OCI-LY7 (cell line): ENCODE measurements around the gene KIAA1671. TPM values are rescaled to one million over a fixed set of nuclear protein-coding genes. Genes with fewer than 3 reads are reported as not detected.

ENCODE experiments used
- BruUV-seq: library from RNA; stranded (reverse); fragments of 400-500 nt; replicated peaks from 2 replicates; lab custom pipeline; 2021; lab: Mats Ljungman, UMichigan
- CTCF ChIA-PET: fragments of 300-600 bp; sonication (Branson Sonifier 250); formaldehyde crosslinking; loops from one replicate; lab custom pipeline; 2022; ENCODE audit warnings: antibody characterized with exemption; ENCODE audit not compliant: unreplicated experiment; lab: Charles Lee
- POLR2A ChIA-PET: fragments of 300-600 bp; sonication (Branson Sonifier 250); formaldehyde crosslinking; loops from one replicate; lab custom pipeline; 2022; ENCODE audit warnings: antibody characterized with exemption; lab: Charles Lee
- DNase-seq: peaks from one replicate; pipeline ENCODE4 v3.0.0-alpha.2; 2015; ENCODE audit warnings: low spot score
- H2AFZ ChIP-seq: fragments of 200-600 bp; sonication (generic), shearing (Covaris generic); 2 replicates; pipeline ENCODE4 v1.6.1; 2014; ENCODE audit warnings: mild to moderate bottlenecking, antibody characterized with exemption, low read length, moderate library complexity
- H3K27ac ChIP-seq: fragments of 200-600 bp; sonication (generic); 2 replicates; pipeline ENCODE4 v1.5.1; 2014; ENCODE audit warnings: mixed run types, low read depth, mild to moderate bottlenecking, moderate library complexity, low read length, inconsistent platforms; ENCODE audit not compliant: poor library complexity, severe bottlenecking
- H3K36me3 ChIP-seq: fragments of 200-600 bp; sonication (generic); 2 replicates; pipeline ENCODE4 v1.6.1; 2014; ENCODE audit warnings: mild to moderate bottlenecking, antibody characterized with exemption, low read length, moderate library complexity, mixed read lengths; ENCODE audit not compliant: insufficient read depth
- H3K4me1 ChIP-seq: fragments of 200-600 bp; sonication (generic); 2 replicates; pipeline ENCODE4 v1.5.1; 2014; ENCODE audit warnings: mild to moderate bottlenecking, low read length; ENCODE audit not compliant: insufficient read depth, poor library complexity, severe bottlenecking
- H3K4me2 ChIP-seq: fragments of 200-600 bp; sonication (generic); 2 replicates; pipeline ENCODE4 v1.6.1; 2014; ENCODE audit warnings: mild to moderate bottlenecking, low read length
- H3K4me3 ChIP-seq: fragments of 200-600 bp; sonication (generic); 2 replicates; pipeline ENCODE4 v1.5.1; 2014; ENCODE audit warnings: mild to moderate bottlenecking, low read depth, low read length; ENCODE audit not compliant: poor library complexity, severe bottlenecking
- H3K79me2 ChIP-seq: fragments of 200-600 bp; sonication (generic); 2 replicates; pipeline ENCODE4 v1.6.1; 2016; ENCODE audit warnings: low read depth, mild to moderate bottlenecking, low read length, moderate library complexity, mixed read lengths; ENCODE audit not compliant: insufficient read depth
- H3K9me2 ChIP-seq: fragments of 200-600 bp; sonication (generic); 2 replicates; pipeline ENCODE4 v1.6.1; 2016; ENCODE audit warnings: mild to moderate bottlenecking, low read length, mixed read lengths; ENCODE audit not compliant: insufficient read depth
- H3K9me3 ChIP-seq: fragments of 200-600 bp; sonication (generic); 2 replicates; pipeline ENCODE4 v1.6.1; 2014; ENCODE audit warnings: mild to moderate bottlenecking, mixed run types, low read length, mixed read lengths
- H4K20me1 ChIP-seq: fragments of 200-600 bp; sonication (generic); 2 replicates; pipeline ENCODE4 v1.6.1; 2014; ENCODE audit warnings: mild to moderate bottlenecking, antibody characterized with exemption, low read length, moderate library complexity, mixed read lengths; ENCODE audit not compliant: insufficient read depth
- EZH2phosphoT487 ChIP-seq: fragments of 200-600 bp; sonication (generic); IDR thresholded peaks from 2 replicates; pipeline ENCODE4 v1.6.1; 2018; ENCODE audit warnings: low read depth, borderline replicate concordance, mild to moderate bottlenecking, mixed run types, antibody characterized with exemption, low read length, moderate library complexity, mixed read lengths
- intact Hi-C: fragments of 100-400 bp; cut with micrococcal nuclease; formaldehyde crosslinking; loops from one replicate; pipeline ENCODE4 v1.10.0; 2022; ENCODE audit not compliant: unreplicated experiment
- total RNA-seq, 2 experiments: library from RNA; depleted of rRNA in 1 of 2; stranded (reverse); fragments of >200 nt in 1 of 2; shearing (Covaris generic) in 1 of 2; gene quantifications; 2 replicates each; pipeline ENCODE4 v1.2.3, GENCODE V29; 2014 to 2022
- TF ChIP-seq, protein P1 (sequence below): fragments of 200-600 bp; sonication (generic); conservative IDR thresholded peaks from 2 replicates; pipeline ENCODE4 v1.5.1; 2014; ENCODE audit warnings: mild to moderate bottlenecking, antibody characterized with exemption, low read length, moderate library complexity, mixed read lengths

KIAA1671 gene
- total RNA-seq, 2 experiments from 2014 or later = not detected

GRCh38 chr22:25025491-25026400, 73.2 kb downstream of the KIAA1671 start:
- Histone ChIP-seq H3K36me3 (no peaks in the 10 kb centered on the region), H3K4me2 (no peak overlapping the region), H3K4me1 (no peaks in the 10 kb centered on the region), H2AFZ (no peak overlapping the region), H3K9me3 (no peaks in the 10 kb centered on the region), H3K79me2 (no peaks in the 10 kb centered on the region), H4K20me1 (no peaks in the 10 kb centered on the region), H3K27ac (no peak overlapping the region), H3K9me2 (no peaks in the 10 kb centered on the region), H3K4me3 (no peak overlapping the region)
- DNase-seq = no peak
- intact Hi-C loops = no loop called here
- TF ChIP-seq, protein P1, sequence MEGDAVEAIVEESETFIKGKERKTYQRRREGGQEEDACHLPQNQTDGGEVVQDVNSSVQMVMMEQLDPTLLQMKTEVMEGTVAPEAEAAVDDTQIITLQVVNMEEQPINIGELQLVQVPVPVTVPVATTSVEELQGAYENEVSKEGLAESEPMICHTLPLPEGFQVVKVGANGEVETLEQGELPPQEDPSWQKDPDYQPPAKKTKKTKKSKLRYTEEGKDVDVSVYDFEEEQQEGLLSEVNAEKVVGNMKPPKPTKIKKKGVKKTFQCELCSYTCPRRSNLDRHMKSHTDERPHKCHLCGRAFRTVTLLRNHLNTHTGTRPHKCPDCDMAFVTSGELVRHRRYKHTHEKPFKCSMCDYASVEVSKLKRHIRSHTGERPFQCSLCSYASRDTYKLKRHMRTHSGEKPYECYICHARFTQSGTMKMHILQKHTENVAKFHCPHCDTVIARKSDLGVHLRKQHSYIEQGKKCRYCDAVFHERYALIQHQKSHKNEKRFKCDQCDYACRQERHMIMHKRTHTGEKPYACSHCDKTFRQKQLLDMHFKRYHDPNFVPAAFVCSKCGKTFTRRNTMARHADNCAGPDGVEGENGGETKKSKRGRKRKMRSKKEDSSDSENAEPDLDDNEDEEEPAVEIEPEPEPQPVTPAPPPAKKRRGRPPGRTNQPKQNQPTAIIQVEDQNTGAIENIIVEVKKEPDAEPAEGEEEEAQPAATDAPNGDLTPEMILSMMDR = no peak
- no peak for TF ChIP-seq EZH2phosphoT487
- POLR2A ChIA-PET = no interaction called here
- BruUV-seq = no TSS peak
- CTCF ChIA-PET = no interaction called here

- no peaks in the 10 kb centered on the region for H3K4me1 ChIP-seq
- TF ChIP-seq EZH2phosphoT487 = no peak
- TF ChIP-seq, protein P1 = no peak
- intact Hi-C loops = no loop called here
- H3K27ac ChIP-seq = no peak overlapping the region
- H3K9me3 ChIP-seq = no peaks in the 10 kb centered on the region
- H2AFZ ChIP-seq = no peak overlapping the region
- no peaks in the 10 kb centered on the region for H3K36me3 ChIP-seq
- no peak for DNase-seq
- BruUV-seq = no TSS peak
- no peaks in the 10 kb centered on the region for H3K79me2 ChIP-seq
- ChIA-PET POLR2A (interaction anchor here (0.6 kb wide), 2 partner anchors 36 to 70 kb away, joined by 3 to 4 read pairs; no protein-coding TSS in a partner anchor), CTCF (no interaction called here)
- H3K9me2 ChIP-seq = no peaks in the 10 kb centered on the region
- H3K4me2 ChIP-seq = no peak overlapping the region
- H4K20me1 ChIP-seq = no peaks in the 10 kb centered on the region
- no peak overlapping the region for H3K4me3 ChIP-seq
These were observed 74.8 kb downstream of the KIAA1671 start for GRCh38 chr22:25027043-25027906.
